Neuronal stem cell (in vitro differentiated cells): Measurements from ENCODE around the gene UQCRC1.
A peak's percentile ranks its signal among the peaks of the same experiment; 100 is the strongest.

Source experiments
- DNase-seq: peaks from one replicate; pipeline ENCODE4 v3.0.0-alpha.2; 2013; ENCODE audit warnings: low spot score
- H2AFZ ChIP-seq: one replicate; pipeline ENCODE4 v1.6.1; 2013; ENCODE audit warnings: mild to moderate bottlenecking, low read length, inconsistent platforms
- H2AK5ac ChIP-seq: 2 replicates; pipeline ENCODE4 v1.6.1; 2013; ENCODE audit warnings: low read depth, mild to moderate bottlenecking, inconsistent platforms, low read length, moderate library complexity, mixed read lengths
- H2BK120ac ChIP-seq: 2 replicates; pipeline ENCODE4 v1.6.1; 2013; ENCODE audit warnings: low read depth, mild to moderate bottlenecking, inconsistent platforms, low read length, moderate library complexity, mixed read lengths
- H2BK12ac ChIP-seq: one replicate; pipeline ENCODE4 v1.6.1; 2013; ENCODE audit warnings: low read length, inconsistent platforms
- H2BK15ac ChIP-seq: 2 replicates; pipeline ENCODE4 v1.6.1; 2013; ENCODE audit warnings: mild to moderate bottlenecking, low read length, inconsistent platforms, mixed read lengths
- H2BK5ac ChIP-seq: one replicate; pipeline ENCODE4 v1.6.1; 2013; ENCODE audit warnings: inconsistent platforms, mild to moderate bottlenecking, low read length, moderate library complexity
- H3K14ac ChIP-seq: one replicate; pipeline ENCODE4 v1.6.1; 2013; ENCODE audit warnings: low read length, inconsistent platforms
- H3K18ac ChIP-seq: 2 replicates; pipeline ENCODE4 v1.6.1; 2013; ENCODE audit warnings: low read length, inconsistent platforms
- H3K23ac ChIP-seq: 2 replicates; pipeline ENCODE4 v1.6.1; 2013; ENCODE audit warnings: low read depth, mild to moderate bottlenecking, mixed read lengths, low read length, inconsistent platforms; ENCODE audit not compliant: poor library complexity
- H3K27ac ChIP-seq: replicated peaks from 3 replicates; pipeline ENCODE4 v1.5.1; 2013; ENCODE audit warnings: low read length, inconsistent platforms
- H3K27me3 ChIP-seq, 3 experiments: 2 replicates each; pipeline ENCODE4 v1.6.1; 2013; ENCODE audit warnings: low read length in 3 of 3, mild to moderate bottlenecking in 2 of 3, inconsistent platforms in 1 of 3, low read depth in 1 of 3, mixed read lengths in 1 of 3, moderate library complexity in 1 of 3; ENCODE audit not compliant: control insufficient read depth in 3 of 3, insufficient read depth in 3 of 3
- H3K36me3 ChIP-seq, 2 donors: replicated peaks in 1 of 2; 2 replicates each; pipeline ENCODE4 v1.6.1; 2013; ENCODE audit warnings: low read length in 2 of 2; ENCODE audit not compliant: control insufficient read depth in 2 of 2, insufficient read depth in 2 of 2
- H3K4ac ChIP-seq: 2 replicates; pipeline ENCODE4 v1.6.1; 2013; ENCODE audit warnings: inconsistent platforms, mild to moderate bottlenecking, low read length, moderate library complexity
- H3K4me1 ChIP-seq, 2 donors: 1 replicate in 1 of 2; 2 replicates in 1 of 2; pipeline ENCODE4 v1.6.1; 2013; ENCODE audit warnings: low read length in 2 of 2, low read depth in 1 of 2; ENCODE audit not compliant: control insufficient read depth in 2 of 2, insufficient read depth in 1 of 2
- H3K4me2 ChIP-seq: one replicate; pipeline ENCODE4 v1.6.1; 2013; ENCODE audit warnings: mild to moderate bottlenecking, low read length, inconsistent platforms; ENCODE audit not compliant: insufficient read depth, poor library complexity, severe bottlenecking
- H3K4me3 ChIP-seq, 2 donors: 2 replicates each; pipeline ENCODE4 v1.5.1; 2013; ENCODE audit warnings: low read length in 2 of 2, mild to moderate bottlenecking in 2 of 2, inconsistent platforms in 1 of 2, moderate library complexity in 1 of 2
- H3K79me1 ChIP-seq: one replicate; pipeline ENCODE4 v1.6.1; 2013; ENCODE audit warnings: low read depth, mild to moderate bottlenecking, inconsistent platforms, low read length, moderate library complexity
- H3K9ac ChIP-seq: one replicate; pipeline ENCODE4 v1.6.1; 2013; ENCODE audit warnings: mild to moderate bottlenecking, low read depth, low read length, inconsistent platforms; ENCODE audit not compliant: poor library complexity
- H3K9me3 ChIP-seq, 2 donors: replicated peaks in 1 of 2; 2 replicates each; pipeline versions ENCODE3 to v1.6.1; 2013; ENCODE audit warnings: low read length in 2 of 2, mild to moderate bottlenecking in 2 of 2, inconsistent platforms in 1 of 2, low read depth in 1 of 2, mixed read lengths in 1 of 2, moderate library complexity in 1 of 2; ENCODE audit not compliant: control insufficient read depth in 2 of 2, insufficient read depth in 1 of 2
- H4K8ac ChIP-seq: one replicate; pipeline ENCODE4 v1.6.1; 2013; ENCODE audit warnings: low read depth, mild to moderate bottlenecking, inconsistent platforms, low read length, moderate library complexity
- H4K91ac ChIP-seq: one replicate; pipeline ENCODE4 v1.6.1; 2013; ENCODE audit warnings: low read length, low read depth, mild to moderate bottlenecking, inconsistent platforms; ENCODE audit not compliant: poor library complexity
- WGBS, 2 donors: extraction: QIAGEN DNeasy Blood & Tissue Kit; methylation state at CpG; one replicate each; pipeline ENCODE4 v1.1.7; 2013; ENCODE audit warnings: missing lambda C conversion rate in 2 of 2, mixed read lengths in 1 of 2; ENCODE audit not compliant: insufficient read length in 2 of 2, insufficient replicate concordance in 1 of 2; ENCODE audit errors: extremely low coverage in 2 of 2; 5-methylcytosine and 5-hydroxymethylcytosine counted together

The UQCRC1 gene

GRCh38 chr3:48598323-48599076, 10.9 kb downstream of the UQCRC1 start:
- Histone ChIP-seq H3K4me3 (no peak overlapping the region), H2BK15ac (no peak overlapping the region), H3K4me1 (peaks cover 0 to 11% of the 10 kb centered on the region in 2 donors), H3K18ac (no peak overlapping the region), H3K9ac (no peak overlapping the region), H2BK5ac (no peak overlapping the region), H3K36me3 (peaks cover 55 to 67% of the 10 kb centered on the region in 2 donors), H3K4me2 (no peak overlapping the region), H3K9me3 (no peaks in the 10 kb centered on the region), H3K27ac (no peak overlapping the region), H2BK12ac (no peak overlapping the region), H4K8ac (no peak overlapping the region), H2AK5ac (no peak overlapping the region), H3K4ac (no peak overlapping the region), H4K91ac (no peak overlapping the region), H3K23ac (no peak overlapping the region), H3K14ac (no peak overlapping the region), H2AFZ (no peak overlapping the region), H2BK120ac (no peak overlapping the region), H3K27me3 (peaks cover 0 to 2% (median 0%) of the 10 kb centered on the region in 3 experiments), H3K79me1 (no peaks in the 10 kb centered on the region)
- WGBS, 2 donors = no CpG with 5 or more reads among the region's 5 CpGs
- DNase-seq = no peak

- H3K9me3 ChIP-seq = no peaks in the 10 kb centered on the region
- H2BK15ac ChIP-seq = no peak overlapping the region
- no peak overlapping the region for H3K23ac ChIP-seq
- H3K14ac ChIP-seq = no peak overlapping the region
- no peak overlapping the region for H3K18ac ChIP-seq
- no peak overlapping the region for H3K4me2 ChIP-seq
- peaks cover 0 to 11% of the 10 kb centered on the region in 2 donors for H3K4me1 ChIP-seq
- no peak overlapping the region for H3K4me3 ChIP-seq
- no peak overlapping the region for H3K9ac ChIP-seq
- no peaks in the 10 kb centered on the region for H3K79me1 ChIP-seq
- no peak overlapping the region for H2BK12ac ChIP-seq
- no peak overlapping the region for H2AK5ac ChIP-seq
- no peak overlapping the region for H3K27ac ChIP-seq
- no peak overlapping the region for H4K91ac ChIP-seq
- no peak overlapping the region for H3K4ac ChIP-seq
- no peak overlapping the region for H2BK120ac ChIP-seq
- no peaks in the 10 kb centered on the region for H3K27me3 ChIP-seq
- WGBS, 2 donors = no CpG with 5 or more reads among the region's 6 CpGs
- H2BK5ac ChIP-seq = no peak overlapping the region
- no peak for DNase-seq
- H3K36me3 ChIP-seq = peaks cover 45 to 56% of the 10 kb centered on the region in 2 donors
- no peak overlapping the region for H2AFZ ChIP-seq
- no peak overlapping the region for H4K8ac ChIP-seq
Measured at GRCh38 chr3:48597408-48597800, 12.0 kb downstream of the UQCRC1 start.

- no peak overlapping the region for H2AK5ac ChIP-seq
- H3K79me1 ChIP-seq = no peaks in the 10 kb centered on the region
- H3K23ac ChIP-seq = no peak overlapping the region
- H2BK15ac ChIP-seq = no peak overlapping the region
- H2AFZ ChIP-seq = no peak overlapping the region
- H4K91ac ChIP-seq = no peak overlapping the region
- H2BK5ac ChIP-seq = no peak overlapping the region
- H3K27me3 ChIP-seq = no peaks in the 10 kb centered on the region
- no peak overlapping the region for H2BK12ac ChIP-seq
- H4K8ac ChIP-seq = no peak overlapping the region
- no peak overlapping the region for H2BK120ac ChIP-seq
- H3K27ac ChIP-seq = no peak overlapping the region
- no peak overlapping the region for H3K4me2 ChIP-seq
- H3K14ac ChIP-seq = no peak overlapping the region
- no peak overlapping the region for H3K4ac ChIP-seq
- no peak for DNase-seq
- H3K36me3 ChIP-seq = peaks cover 45 to 52% of the 10 kb centered on the region in 2 donors
- peaks cover 0 to 11% of the 10 kb centered on the region in 2 donors for H3K4me1 ChIP-seq
- no peak overlapping the region for H3K4me3 ChIP-seq
- no peak overlapping the region for H3K9ac ChIP-seq
- no peak overlapping the region for H3K18ac ChIP-seq
- no peaks in the 10 kb centered on the region for H3K9me3 ChIP-seq
- no CpG with 5 or more reads among the region's 8 CpGs for WGBS, 2 donors
Measured at GRCh38 chr3:48596676-48597407, 12.6 kb downstream of the UQCRC1 start.

- Histone ChIP-seq H3K18ac (peak overlapping the region; percentile 35), H2BK15ac (no peak overlapping the region), H3K9me3 (no peaks in the 10 kb centered on the region), H2BK12ac (no peak overlapping the region), H2BK120ac (no peak overlapping the region), H3K27ac (no peak overlapping the region), H3K4me3 (peak overlapping the region in 1 of 2 donors; percentile 38), H3K23ac (peak overlapping the region; percentile 59), H3K4me2 (no peak overlapping the region), H4K91ac (no peak overlapping the region), H2AK5ac (no peak overlapping the region), H3K27me3 (no peaks in the 10 kb centered on the region), H3K4ac (no peak overlapping the region), H3K14ac (no peak overlapping the region), H2AFZ (no peak overlapping the region), H4K8ac (no peak overlapping the region), H2BK5ac (no peak overlapping the region), H3K36me3 (peaks cover 38 to 45% of the 10 kb centered on the region in 2 donors), H3K79me1 (no peaks in the 10 kb centered on the region), H3K4me1 (peaks cover 0 to 11% of the 10 kb centered on the region in 2 donors), H3K9ac (no peak overlapping the region)
- no peak for DNase-seq
- no CpG with 5 or more reads among the region's 5 CpGs for WGBS, 2 donors
Measured at GRCh38 chr3:48596157-48596556, 13.3 kb downstream of the UQCRC1 start.
